GM21515 (cell line): ENCODE measurements around the gene HNF1A.

Experiments used
- ATAC-seq: cut with Tn5 transposase; IDR thresholded peaks from one replicate; pipeline ENCODE4 v1.9.1; 2021; ENCODE audit not compliant: unreplicated experiment

The HNF1A gene

DNA sequence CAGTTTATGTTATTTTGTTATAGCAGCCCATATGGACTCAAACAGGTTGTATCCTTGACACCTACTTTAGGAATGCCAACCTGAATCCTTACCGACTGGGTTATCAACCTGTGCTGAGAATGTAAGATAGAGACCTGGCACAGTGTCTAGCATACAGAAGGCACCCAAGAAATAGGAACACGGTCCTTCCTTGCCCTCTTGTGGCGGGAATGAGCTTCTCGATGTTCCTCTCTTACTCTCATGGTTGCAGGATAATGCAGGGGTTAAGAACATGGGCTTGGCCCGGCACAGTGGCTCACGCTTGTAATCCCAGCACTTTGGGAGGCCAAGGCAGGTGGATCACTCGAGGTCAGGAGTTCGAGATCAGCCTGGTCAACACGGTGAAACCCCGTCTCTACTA lies 31.4 kb downstream of the HNF1A start:
- ATAC-seq, result no peak

DNA sequence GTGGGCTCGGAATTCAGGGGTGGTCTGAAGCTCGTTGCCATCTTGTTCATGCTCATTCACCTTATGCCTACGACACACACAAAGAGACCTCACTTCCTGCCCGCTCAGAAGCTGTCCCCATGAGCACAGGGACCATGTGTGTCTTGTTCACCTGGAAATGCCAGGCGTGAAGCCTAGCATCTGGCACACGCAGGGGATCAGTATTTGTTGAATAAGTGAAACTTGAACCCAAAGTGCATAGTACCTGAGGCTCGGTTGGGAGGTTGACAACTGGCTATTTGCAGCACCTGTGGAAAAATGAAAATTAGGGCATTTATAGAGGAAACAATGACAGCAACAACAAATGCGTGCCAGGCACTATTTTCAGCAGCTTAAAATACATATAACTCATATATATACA lies 32.5 kb downstream of the HNF1A start:
- ATAC-seq, result no peak

DNA sequence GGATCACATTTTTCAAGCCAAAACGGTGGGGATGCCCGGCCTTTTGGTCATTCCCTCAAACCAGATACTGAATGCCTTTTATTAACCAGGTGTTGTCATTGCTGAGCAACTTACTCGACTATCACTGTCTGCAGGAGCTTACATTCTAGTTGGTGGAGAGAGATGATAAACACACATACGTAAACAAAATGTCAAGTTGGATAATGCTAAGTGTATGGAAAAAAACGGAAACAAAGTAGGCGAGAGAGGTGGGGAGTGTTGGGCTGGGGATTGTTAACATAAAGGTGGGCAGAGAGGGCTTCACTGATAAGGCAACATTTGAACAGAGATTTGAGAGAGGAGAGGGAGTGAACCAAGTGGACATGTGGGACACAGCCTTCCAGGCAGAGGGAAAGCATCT lies 33.5 kb downstream of the HNF1A start:
- no peak for ATAC-seq

- no peak for ATAC-seq
These were observed 35.4 kb downstream of the HNF1A start for GRCh38 chr12:121013715-121014114.

GRCh38 chr12:121015825-121016766 lies 37.8 kb downstream of the HNF1A start, which contains the start of gene C12orf43:
Gene C12orf43 (minus strand): TSS chr12:121016487. CDS start chr12:121016474, 13 bp downstream.
- peak; percentile 92 for ATAC-seq

DNA sequence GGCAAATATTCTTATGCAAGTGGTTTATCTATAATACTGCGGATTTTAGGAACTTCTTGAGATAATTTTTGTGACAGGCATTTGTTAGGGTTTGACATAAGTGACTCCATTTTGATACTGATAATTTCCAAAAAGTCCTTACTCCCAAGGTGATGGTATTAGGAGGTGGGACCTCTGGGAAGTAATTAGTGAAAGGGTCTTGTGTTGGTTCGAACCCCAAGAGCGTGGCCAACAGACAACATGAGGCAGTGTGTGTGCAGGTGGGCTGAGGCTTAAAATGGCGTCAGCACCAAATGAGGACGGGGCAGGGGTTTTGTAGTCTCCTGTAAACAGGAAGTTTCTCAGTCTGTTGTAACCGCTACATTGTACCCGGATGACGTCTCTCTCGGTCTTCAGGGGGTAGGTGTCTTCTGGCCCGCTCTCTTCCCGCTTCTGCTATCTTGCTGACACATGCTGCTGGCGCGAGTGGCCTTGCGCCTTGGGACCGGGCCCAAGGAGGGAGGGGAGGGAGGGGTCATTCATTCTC lies 39.7 kb downstream of the HNF1A start:
- no peak for ATAC-seq

- no peak for ATAC-seq
These were observed 40.7 kb downstream of the HNF1A start for GRCh38 chr12:121018860-121019617.

- no peak for ATAC-seq
These were observed 43.4 kb downstream of the HNF1A start for GRCh38 chr12:121021754-121022153.

- no peak for ATAC-seq
These were observed 44.4 kb downstream of the HNF1A start for GRCh38 chr12:121022713-121023112.

DNA sequence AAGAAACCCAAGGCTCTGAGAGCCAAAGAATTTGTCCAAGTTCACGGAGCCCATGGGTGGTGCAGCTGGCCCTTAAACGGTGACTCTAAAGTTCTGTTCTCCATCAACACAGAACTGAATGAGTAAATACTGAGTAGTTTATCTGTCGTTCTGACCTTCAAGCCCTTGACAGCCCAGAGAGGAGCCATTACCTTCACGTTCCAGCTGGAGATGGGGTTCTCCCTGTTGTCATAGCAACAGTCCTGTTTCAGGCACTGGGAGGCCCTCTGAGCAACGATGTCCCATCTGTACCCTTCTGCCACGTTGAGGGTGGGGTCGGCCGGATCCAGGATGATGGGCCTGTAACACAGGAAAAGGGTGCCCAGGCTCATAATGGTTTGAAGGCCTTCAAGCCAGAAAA lies 45.5 kb downstream of the HNF1A start:
- no peak for ATAC-seq

- no peak for ATAC-seq
These were observed 47.3 kb downstream of the HNF1A start for GRCh38 chr12:121025442-121026226.

DNA sequence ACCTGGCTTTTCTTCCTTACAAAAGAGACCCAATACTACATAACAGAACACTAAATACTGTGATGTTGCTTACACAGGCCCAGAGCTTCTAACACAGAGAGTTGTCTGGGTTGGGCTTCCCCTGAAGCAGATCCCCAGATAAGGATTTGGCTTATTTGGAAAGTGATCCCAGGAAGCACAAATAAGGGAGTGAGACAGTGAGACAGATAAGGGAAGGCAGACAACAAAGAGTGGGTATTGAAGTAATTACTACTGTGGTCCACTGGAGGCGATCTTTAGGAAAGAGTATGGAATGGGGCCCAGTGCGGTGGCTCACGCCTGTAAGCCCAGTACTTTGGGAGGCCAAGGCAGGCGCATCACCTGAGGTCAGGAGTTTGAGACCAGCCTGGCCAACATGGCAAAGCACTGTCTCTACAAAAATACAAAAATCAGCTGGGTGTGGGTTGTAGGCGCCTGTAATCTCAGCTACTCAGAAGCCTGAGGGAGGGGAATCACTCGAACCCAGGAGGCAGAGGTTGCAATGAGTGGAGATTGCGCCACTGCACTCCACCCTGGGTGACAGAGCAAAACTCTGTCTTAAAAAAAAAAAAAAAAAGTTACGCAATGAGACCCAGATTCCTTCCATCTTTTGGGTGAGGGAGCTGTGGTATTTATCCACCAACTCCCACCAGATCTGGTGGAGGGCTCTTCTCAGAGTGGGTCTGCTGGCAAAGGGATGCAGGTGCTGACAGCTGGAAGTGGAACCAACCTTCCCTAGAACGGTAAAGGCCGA lies 48.1 kb downstream of the HNF1A start:
- no peak for ATAC-seq

- ATAC-seq, result no peak
These were observed 52.4 kb downstream of the HNF1A start for GRCh38 chr12:121030576-121031212.

GRCh38 chr12:121033625-121034349 lies 55.4 kb downstream of the HNF1A start:
- ATAC-seq, result no peak

DNA sequence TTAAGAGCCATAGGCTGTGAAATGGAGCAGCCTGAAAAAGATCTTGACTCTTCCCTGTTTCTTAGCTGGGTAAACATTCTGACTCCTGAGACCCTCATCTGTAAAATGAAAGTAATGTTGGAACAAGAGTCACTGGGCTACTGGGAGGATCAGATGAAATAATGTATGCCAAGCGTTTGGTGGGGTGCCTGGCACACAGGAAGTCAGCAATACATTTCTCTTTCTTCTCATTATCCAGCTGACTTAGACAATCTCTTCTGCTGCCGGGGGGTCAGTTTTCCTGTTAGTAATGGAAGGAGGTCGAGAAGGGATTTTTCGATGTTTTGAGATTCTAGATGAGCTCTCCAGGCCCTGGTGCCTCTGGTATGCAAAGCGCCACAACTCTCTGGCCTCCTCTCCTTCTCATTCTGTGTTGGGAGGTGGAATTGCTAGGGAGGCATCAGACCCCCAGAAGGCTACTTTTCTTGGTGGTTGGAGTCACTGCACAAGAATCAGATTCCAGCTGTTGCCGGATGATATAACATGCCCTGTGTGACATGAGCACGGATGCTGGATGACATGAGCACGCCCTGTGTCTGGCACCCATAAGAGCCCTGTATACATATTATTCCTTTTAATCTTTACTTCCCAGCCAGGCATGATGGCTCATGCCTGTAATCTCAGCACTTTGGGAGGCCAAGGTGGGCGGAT lies 56.4 kb downstream of the HNF1A start:
- ATAC-seq, result no peak

- ATAC-seq, result no peak
These were observed 58.5 kb downstream of the HNF1A start for GRCh38 chr12:121036810-121037326.

GRCh38 chr12:121038861-121039668 lies 60.7 kb downstream of the HNF1A start, which contains the start of gene OASL:
Gene OASL (minus strand): TSS chr12:121039246. CDS start chr12:121038971, 275 bp downstream.
- peak; percentile 70 for ATAC-seq
